AG10803 (cell line): ENCODE results near the gene ZDHHC21.

Experiments
- DNase-seq: peaks from one replicate; pipeline ENCODE4 v3.0.0; 2010; ENCODE audit warnings: low read depth
- H3K4me3 ChIP-seq: 2 replicates; pipeline ENCODE4 v1.5.1; 2011; ENCODE audit warnings: mild to moderate bottlenecking, low read length, control low read depth
- CTCF ChIP-seq: conservative IDR thresholded peaks from 2 replicates; pipeline ENCODE4 v1.5.1; 2011; ENCODE audit warnings: mild to moderate bottlenecking, low read length, control low read depth, inconsistent platforms

Gene ZDHHC21

DNA sequence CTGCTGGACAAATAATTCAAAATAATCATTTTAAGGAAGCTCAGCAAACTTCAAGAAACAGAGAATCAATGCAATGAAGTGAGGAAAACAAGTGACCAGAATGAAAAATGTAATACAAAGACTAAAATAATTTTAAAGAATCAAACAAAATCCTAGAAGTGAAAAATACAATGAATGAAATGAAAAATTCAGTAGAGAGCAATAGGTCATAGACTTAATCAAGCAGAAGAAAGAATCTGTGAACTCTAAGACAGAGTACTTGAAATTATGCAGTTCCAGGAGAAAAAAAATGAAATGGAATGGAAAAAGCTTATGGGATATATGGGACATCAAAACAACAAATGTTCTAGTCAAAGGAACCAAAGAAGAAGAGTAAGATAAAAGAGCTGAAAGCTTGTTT, 11.8 kb upstream of the ZDHHC21 start:
- no peak overlapping the region for H3K4me3 ChIP-seq
- no peak for DNase-seq
- TF ChIP-seq CTCF: no peak

DNA sequence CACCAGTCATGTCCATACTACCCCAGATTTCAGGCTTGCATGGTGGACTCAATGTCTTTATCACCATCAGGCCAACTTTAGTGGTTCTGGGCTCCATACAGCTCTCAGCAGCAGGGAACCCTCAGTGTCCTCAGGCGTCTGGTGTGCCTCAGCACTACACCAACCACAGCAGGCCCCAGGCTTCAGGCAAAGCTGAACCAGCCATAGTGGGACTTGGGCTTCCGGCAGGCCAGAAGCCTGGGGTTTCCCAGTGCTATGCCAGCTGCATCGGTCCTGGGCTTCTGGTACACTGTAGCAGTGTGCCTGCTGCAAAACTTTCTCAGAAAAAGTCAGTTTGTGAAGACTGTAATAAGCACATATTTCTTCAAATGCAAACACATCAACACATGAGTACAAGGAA, 11.0 kb upstream of the ZDHHC21 start:
- TF ChIP-seq CTCF: no peak
- H3K4me3 ChIP-seq: no peak overlapping the region
- DNase-seq: no peak

GRCh38 chr9:14702200-14702720, 9.0 kb upstream of the ZDHHC21 start:
- TF ChIP-seq CTCF: no peak
- H3K4me3 ChIP-seq: no peak overlapping the region
- DNase-seq: no peak

GRCh38 chr9:14692470-14693250, 572 bp downstream of the ZDHHC21 start:
- no peak for TF ChIP-seq CTCF
- H3K4me3 ChIP-seq: peak overlapping the region; percentile 89
- DNase-seq: peak; percentile 9

DNA sequence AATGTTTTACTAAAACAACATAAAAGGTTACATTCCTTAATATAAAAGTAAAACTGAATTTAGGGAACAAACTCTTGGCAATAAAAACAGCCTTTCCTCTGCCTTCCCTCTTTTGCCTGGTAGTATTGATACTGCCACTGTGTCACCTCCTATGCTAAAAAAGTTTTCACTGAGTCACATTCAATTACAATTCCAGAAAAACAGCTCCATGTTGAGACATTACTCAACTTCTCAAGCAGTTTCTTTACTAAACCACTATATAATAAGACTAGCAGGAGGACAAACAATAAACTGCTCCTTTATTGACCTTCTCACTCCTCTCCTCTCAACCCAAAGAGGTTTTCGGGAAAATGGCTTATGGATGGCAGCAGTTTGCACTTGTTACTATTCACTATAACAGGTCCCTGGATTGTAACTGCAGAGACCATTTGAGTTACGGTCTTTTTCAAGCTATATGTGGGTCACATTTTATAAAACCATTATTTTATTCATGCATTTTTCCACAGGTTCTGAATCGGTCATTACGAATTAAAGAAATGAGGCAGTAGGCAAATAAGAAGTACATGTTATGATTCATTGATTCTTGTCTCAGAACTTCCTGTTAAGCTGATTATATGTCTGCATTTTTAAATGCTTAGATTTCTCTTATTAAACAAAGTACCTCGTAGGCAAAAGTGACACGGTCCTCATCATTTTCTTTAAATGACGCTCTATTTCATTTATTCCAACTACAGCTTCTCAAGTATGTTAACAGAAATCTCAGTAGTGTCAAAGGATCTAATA, 2.1 kb downstream of the ZDHHC21 start:
- no peak overlapping the region for H3K4me3 ChIP-seq
- TF ChIP-seq CTCF: no peak

DNA sequence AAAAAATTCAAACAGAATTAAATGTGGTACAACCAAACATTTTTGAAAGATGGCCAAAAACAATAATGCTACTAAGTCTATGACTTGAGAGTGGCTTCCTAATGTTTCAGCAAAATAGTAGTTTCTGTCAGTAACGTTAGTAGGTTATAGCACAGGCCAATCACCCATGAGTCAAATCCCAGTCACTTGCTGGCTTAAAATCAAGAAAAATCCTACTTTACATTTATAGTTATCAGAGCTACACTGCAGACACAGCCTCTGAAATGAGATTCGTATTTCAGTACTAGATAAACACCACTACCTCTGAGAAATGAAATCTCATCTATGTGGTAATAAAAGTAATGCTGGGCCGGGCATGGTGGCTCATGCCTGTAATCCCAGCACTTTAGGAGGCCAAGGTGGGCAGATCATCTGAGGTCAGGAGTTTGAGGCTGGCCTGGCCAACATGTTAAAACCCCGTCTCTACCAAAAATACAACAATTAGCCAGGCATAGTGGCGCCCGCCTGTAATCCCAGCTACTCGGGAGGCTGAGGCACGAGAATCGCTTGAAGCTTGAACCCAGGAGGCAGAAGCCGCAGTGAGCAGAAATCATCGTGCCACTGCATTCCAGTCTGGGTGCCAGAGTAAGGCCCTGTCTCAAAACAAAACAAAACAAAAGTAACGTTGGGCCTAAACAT, 6.1 kb downstream of the ZDHHC21 start:
- no peak overlapping the region for H3K4me3 ChIP-seq
- no peak for TF ChIP-seq CTCF
- DNase-seq: peak; percentile 65

More for the DNA sequence above, 2.1 kb downstream of the ZDHHC21 start:
- no peak for DNase-seq
